Ishikawa (cell line): ENCODE results near the gene STAMBP.

Experiments used
- CEBPB ChIP-seq: IDR thresholded peaks from 2 replicates; pipeline ENCODE4 v1.6.1; 2012
- CREB1 ChIP-seq: IDR thresholded peaks from 2 replicates; pipeline ENCODE4 v1.6.1; 2012; ENCODE audit warnings: low read depth
- EGR1 ChIP-seq: IDR thresholded peaks from 2 replicates; pipeline ENCODE4 v1.6.1; 2012
- EP300 ChIP-seq: IDR thresholded peaks from 2 replicates; pipeline ENCODE4 v1.6.1; 2012; ENCODE audit warnings: borderline replicate concordance
- FOXM1 ChIP-seq: IDR thresholded peaks from 2 replicates; pipeline ENCODE4 v1.6.1; 2012; ENCODE audit warnings: low read depth, borderline replicate concordance
- MAX ChIP-seq: IDR thresholded peaks from 2 replicates; pipeline ENCODE4 v1.6.1; 2012
- NFIC ChIP-seq: IDR thresholded peaks from 2 replicates; pipeline ENCODE4 v1.6.1; 2012
- RAD21 ChIP-seq: IDR thresholded peaks from 2 replicates; pipeline ENCODE4 v1.6.1; 2012; ENCODE audit warnings: low read depth
- REST ChIP-seq: IDR thresholded peaks from 2 replicates; pipeline ENCODE4 v1.6.1; 2012; ENCODE audit warnings: low read depth, mild to moderate bottlenecking
- TAF1 ChIP-seq: IDR thresholded peaks from 2 replicates; pipeline ENCODE4 v1.6.1; 2012; ENCODE audit warnings: low read depth, mild to moderate bottlenecking
- TCF12 ChIP-seq: IDR thresholded peaks from 2 replicates; pipeline ENCODE4 v1.6.1; 2012; ENCODE audit warnings: low read depth
- TEAD4 ChIP-seq: IDR thresholded peaks from 2 replicates; pipeline ENCODE4 v1.6.1; 2012
- USF1 ChIP-seq: IDR thresholded peaks from 2 replicates; pipeline ENCODE4 v1.6.1; 2012
- YY1 ChIP-seq: IDR thresholded peaks from 2 replicates; pipeline ENCODE4 v1.6.1; 2012; ENCODE audit warnings: low read depth
- ZBTB7A ChIP-seq: IDR thresholded peaks from 2 replicates; pipeline ENCODE4 v1.6.1; 2012; ENCODE audit warnings: low read depth

The STAMBP gene

GRCh38 chr2:73913414-73914054 is 84.8 kb downstream of the STAMBP start:
- TF ChIP-seq CEBPB (no peak), TAF1 (no peak), TEAD4 (no peak), YY1 (no peak), TCF12 (no peak), REST (no peak), NFIC (no peak), EP300 (no peak), CREB1 (no peak), MAX (no peak), FOXM1 (no peak), RAD21 (no peak)

DNA sequence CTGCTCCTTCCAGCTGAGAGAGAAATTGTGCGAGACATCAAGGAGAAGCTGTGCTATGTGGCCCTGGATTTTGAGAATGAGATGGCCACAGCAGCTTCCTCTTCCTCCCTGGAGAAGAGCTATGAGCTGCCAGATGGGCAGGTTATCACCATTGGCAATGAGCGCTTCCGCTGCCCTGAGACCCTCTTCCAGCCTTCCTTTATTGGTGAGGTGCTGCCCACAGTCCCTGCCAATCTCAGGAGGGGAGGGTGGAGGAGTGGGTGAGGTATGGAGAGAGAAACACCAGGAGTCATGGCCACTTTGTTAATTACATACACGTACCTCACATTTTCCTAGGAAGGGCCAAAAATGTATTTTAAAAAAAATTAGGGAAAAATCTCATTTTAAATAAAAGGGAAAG is 85.9 kb downstream of the STAMBP start:
- no peak for TF ChIP-seq RAD21
- TF ChIP-seq EGR1: no peak
- no peak for TF ChIP-seq CREB1

DNA sequence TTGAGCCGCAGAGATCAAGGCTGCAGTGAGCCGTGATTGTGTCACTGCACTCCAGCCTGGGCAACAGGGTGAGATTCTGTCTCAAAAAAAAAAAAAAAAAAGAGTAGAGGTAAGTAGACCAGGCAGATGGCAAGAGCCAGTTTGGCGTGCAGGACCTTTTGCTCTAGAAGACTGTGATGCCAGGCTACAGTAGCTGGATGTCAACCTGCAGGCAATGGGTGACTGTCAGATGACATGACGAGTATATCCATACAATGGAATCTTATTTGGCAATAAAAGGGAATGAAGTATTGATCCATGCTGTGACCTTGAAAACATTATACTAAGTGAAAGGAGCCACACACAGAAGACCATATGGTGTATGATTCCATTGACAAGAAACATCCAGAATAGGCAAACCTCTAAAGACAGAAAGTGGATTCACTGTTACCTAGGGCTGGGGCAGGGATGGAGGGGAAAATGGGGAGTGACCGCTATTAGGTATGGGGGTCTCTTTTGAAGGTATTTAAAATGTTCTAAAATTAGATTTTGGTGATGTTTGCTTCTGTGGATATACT is 86.8 kb downstream of the STAMBP start:
- TF ChIP-seq ZBTB7A (no peak), NFIC (no peak), EP300 (no peak), RAD21 (no peak), TAF1 (no peak), TEAD4 (no peak), REST (no peak), CREB1 (no peak), MAX (no peak), YY1 (no peak), TCF12 (no peak), FOXM1 (no peak), USF1 (no peak), CEBPB (no peak), EGR1 (no peak)

DNA sequence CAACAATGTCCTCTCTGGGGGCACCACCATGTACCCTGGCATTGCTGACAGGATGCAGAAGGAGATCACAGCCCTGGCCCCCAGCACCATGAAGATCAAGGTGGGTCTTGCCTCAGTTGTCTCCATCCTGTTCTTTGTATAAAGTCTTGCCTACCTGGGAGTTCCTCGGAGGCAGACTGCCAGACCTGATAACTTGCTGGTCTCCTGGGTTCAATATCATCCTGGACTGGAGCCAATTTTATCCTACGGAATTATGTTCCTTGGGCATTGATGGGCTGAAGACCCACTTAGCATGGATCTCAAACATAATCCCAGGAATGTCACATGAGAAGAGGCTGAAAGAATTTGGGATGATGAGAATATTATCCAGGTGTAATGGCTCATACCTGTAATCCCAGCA is 87.9 kb downstream of the STAMBP start:
- TF ChIP-seq YY1 (no peak), FOXM1 (no peak), MAX (no peak), CREB1 (no peak), EGR1 (no peak), USF1 (no peak), REST (no peak), TCF12 (no peak), RAD21 (no peak), TEAD4 (no peak), ZBTB7A (no peak), NFIC (no peak), CEBPB (no peak)
